Right lobe of liver (tissue), 6 donors: ENCODE measurements around the gene PRSS48. TPM values are rescaled to one million over a fixed set of nuclear protein-coding genes. Genes with fewer than 3 reads are reported as not detected.

ENCODE experiments used
- ATAC-seq, 4 donors: fragments of 200-7000 bp; cut with Tn5 transposase; one replicate each; pipeline ENCODE4 v1.9.1; 2020; ENCODE audit warnings: mild to moderate bottlenecking in 4 of 4, moderate library complexity in 4 of 4
- DNase-seq, 3 donors: peaks; one replicate each; pipeline ENCODE4 v3.0.0-alpha.2; 2020
- H3K27ac ChIP-seq, 3 donors: fragments of 200-600 bp; one replicate each; pipeline ENCODE4 v1.8.0; 2022
- H3K27me3 ChIP-seq, 2 donors: fragments of 200-600 bp; one replicate each; pipeline ENCODE4 v1.8.0; 2022
- H3K36me3 ChIP-seq, 4 donors: fragments of 200-600 bp; sonication (generic) in 1 of 4; one replicate each; pipeline versions ENCODE4 v1.5.1 to v1.8.0; 2017 to 2022; ENCODE audit warnings: control low read depth in 1 of 4
- H3K4me1 ChIP-seq, 4 donors: fragments of 200-600 bp; sonication (generic) in 1 of 4; one replicate each; pipeline versions ENCODE4 v1.5.1 to v1.8.0; 2017 to 2022; ENCODE audit warnings: control low read depth in 1 of 4
- H3K4me3 ChIP-seq, 3 donors: fragments of 200-600 bp; one replicate each; pipeline ENCODE4 v1.8.0; 2022
- H3K9me3 ChIP-seq, 4 donors: fragments of 200-600 bp; sonication (generic) in 1 of 4; one replicate each; pipeline versions ENCODE4 v1.5.1 to v1.8.0; 2017 to 2022; ENCODE audit warnings: control low read depth in 1 of 4
- CTCF ChIP-seq, 4 donors: fragments of 200-600 bp in 3 of 4; fragments of 450-650 bp in 1 of 4; IDR thresholded peaks; one replicate each; pipeline versions ENCODE4 v1.5.1 to v1.8.0; 2016 to 2022; ENCODE audit warnings: antibody characterized with exemption in 4 of 4, mild to moderate bottlenecking in 2 of 4
- POLR2A ChIP-seq: fragments of 450-650 bp; IDR thresholded peaks from one replicate; pipeline ENCODE4 v1.6.1; 2017; ENCODE audit warnings: antibody characterized with exemption, mild to moderate bottlenecking
- WGBS: methylation state at CpG from one replicate; pipeline ENCODE4 v1.1.6; 2018; ENCODE audit warnings: low coverage, low lambda C conversion rate; ENCODE audit not compliant: insufficient coverage; ENCODE audit errors: missing lambda C conversion rate; 5-methylcytosine and 5-hydroxymethylcytosine counted together
- intact Hi-C, 2 donors: fragments of 100-400 bp; cut with DNase I; formaldehyde crosslinking; loops; one replicate each; pipeline versions ENCODE4 v1.11.2 to v1.14.1; 2022
- total RNA-seq, 6 experiments: library from RNA; depleted of rRNA in 2 of 6; stranded (reverse); fragments of >200 nt in 2 of 6; fragmentation: NEBNext Ultra II Directional in 3 of 6; extraction: Animal tissue kit (Norgen Biotek cat#: 25700) in 3 of 6; gene quantifications; one replicate each; pipeline versions ENCODE4 v1.1.0 to v1.2.4, GENCODE V29; 2016 to 2023
- donor health status: DM: no; HTN: yes; CAD: no.
- donor health status: DM: no; HTN: no; CAD: no.
- donor health status: DM: no; HTN: no; CAD: no.
- donor health status: DM: no; HTN: yes; CAD: no.
- donor health status: DM: no; HTN: yes; CAD: no.

Gene PRSS48
- total RNA-seq, 6 experiments from 2014 or later = not detected

- no peaks in the 10 kb centered on the region for H3K9me3 ChIP-seq
- H3K27me3 ChIP-seq = no peaks in the 10 kb centered on the region
- H3K36me3 ChIP-seq = no peaks in the 10 kb centered on the region
- H3K27ac ChIP-seq = no peak overlapping the region
- TF ChIP-seq POLR2A (no peak), CTCF (IDR thresholded peaks at IDR 0.05) (no peak)
- H3K4me1 ChIP-seq = peaks cover 0 to 25% (median 10%) of the 10 kb centered on the region in 4 donors
- no peak for DNase-seq
- intact Hi-C loops = no loop called here
- ATAC-seq = no peak
- H3K4me3 ChIP-seq = no peak overlapping the region
Measured at GRCh38 chr4:151297170-151297569, 20.2 kb downstream of the PRSS48 start.

GRCh38 chr4:151302432-151302831 is 25.5 kb downstream of the PRSS48 start:
- Histone ChIP-seq H3K27ac (no peak overlapping the region), H3K4me3 (no peak overlapping the region), H3K4me1 (peaks cover 0 to 4% (median 0%) of the 10 kb centered on the region in 4 donors), H3K9me3 (no peaks in the 10 kb centered on the region), H3K27me3 (no peaks in the 10 kb centered on the region), H3K36me3 (no peaks in the 10 kb centered on the region)
- DNase-seq (no peak), ATAC-seq (peak in 1 of 4 donors; percentile 56)
- 57% methylated on average over 4 of the region's 4 CpGs for WGBS
- TF ChIP-seq CTCF (IDR thresholded peaks at IDR 0.05) (no peak), POLR2A (no peak)
- intact Hi-C loops = no loop called here

GRCh38 chr4:151304226-151304625 is 27.3 kb downstream of the PRSS48 start:
- H3K27ac ChIP-seq = no peak overlapping the region
- H3K36me3 ChIP-seq = no peaks in the 10 kb centered on the region
- no peak overlapping the region for H3K4me3 ChIP-seq
- peaks cover 0 to 4% (median 0%) of the 10 kb centered on the region in 4 donors for H3K4me1 ChIP-seq
- no peak for DNase-seq
- H3K27me3 ChIP-seq = no peaks in the 10 kb centered on the region
- H3K9me3 ChIP-seq = no peaks in the 10 kb centered on the region
- ATAC-seq = no peak
- intact Hi-C loops = no loop called here
- no peak for TF ChIP-seq CTCF (IDR thresholded peaks at IDR 0.05)
- no peak for TF ChIP-seq POLR2A

GRCh38 chr4:151304755-151305154 is 27.8 kb downstream of the PRSS48 start:
- Histone ChIP-seq H3K9me3 (no peaks in the 10 kb centered on the region), H3K4me1 (peaks cover 0 to 4% (median 0%) of the 10 kb centered on the region in 4 donors), H3K27me3 (no peaks in the 10 kb centered on the region), H3K36me3 (no peaks in the 10 kb centered on the region), H3K27ac (no peak overlapping the region), H3K4me3 (no peak overlapping the region)
- no peak for DNase-seq
- intact Hi-C loops = no loop called here
- peak in 3 of 4 donors; percentile 39 to 51 (median 39) for ATAC-seq
- no peak for TF ChIP-seq CTCF (IDR thresholded peaks at IDR 0.05)
- no peak for TF ChIP-seq POLR2A

- no peak for ATAC-seq
Measured at GRCh38 chr4:151310124-151310728, 33.3 kb downstream of the PRSS48 start.

More at GRCh38 chr4:151310124-151310728, 33.3 kb downstream of the PRSS48 start:
- Histone ChIP-seq H3K27ac (no peak overlapping the region), H3K27me3 (no peaks in the 10 kb centered on the region), H3K36me3 (no peaks in the 10 kb centered on the region), H3K4me1 (peaks cover 0 to 21% (median 5%) of the 10 kb centered on the region in 4 donors), H3K4me3 (no peak overlapping the region), H3K9me3 (no peaks in the 10 kb centered on the region)
- WGBS = 88% methylated on average over 4 of the region's 5 CpGs
- no peak for DNase-seq
- TF ChIP-seq CTCF (IDR thresholded peaks at IDR 0.05) (no peak), POLR2A (no peak)
- intact Hi-C loops = no loop called here
